ENCODE data around the gene OR4K13.

The OR4K13 gene, protein sequence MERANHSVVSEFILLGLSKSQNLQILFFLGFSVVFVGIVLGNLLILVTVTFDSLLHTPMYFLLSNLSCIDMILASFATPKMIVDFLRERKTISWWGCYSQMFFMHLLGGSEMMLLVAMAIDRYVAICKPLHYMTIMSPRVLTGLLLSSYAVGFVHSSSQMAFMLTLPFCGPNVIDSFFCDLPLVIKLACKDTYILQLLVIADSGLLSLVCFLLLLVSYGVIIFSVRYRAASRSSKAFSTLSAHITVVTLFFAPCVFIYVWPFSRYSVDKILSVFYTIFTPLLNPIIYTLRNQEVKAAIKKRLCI

DNA sequence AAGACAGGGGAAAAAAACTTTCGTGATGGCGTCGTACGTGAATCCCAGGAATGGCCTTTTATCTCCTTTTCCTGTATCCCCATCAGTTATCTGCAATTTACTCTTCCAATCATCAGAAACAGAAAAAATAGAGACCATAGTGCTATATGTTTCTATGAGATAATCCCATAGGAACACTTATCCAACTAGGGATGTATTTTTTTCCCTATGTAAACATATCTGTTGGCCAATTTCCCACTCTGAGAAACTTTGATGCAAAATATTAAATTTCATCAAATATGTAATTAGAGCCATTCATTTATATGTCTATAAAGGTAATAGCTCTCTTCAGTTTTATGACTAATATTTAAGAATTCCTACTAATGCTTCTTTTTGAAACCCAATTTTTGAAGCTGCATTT, at the start of gene OR4K13:
TSS of gene OR4K13 (minus strand) at position 101 of the 400 bp plus-strand sequence. CDS start 1,280 bp downstream, outside the sequence.
- no peak for DNase-seq

DNA sequence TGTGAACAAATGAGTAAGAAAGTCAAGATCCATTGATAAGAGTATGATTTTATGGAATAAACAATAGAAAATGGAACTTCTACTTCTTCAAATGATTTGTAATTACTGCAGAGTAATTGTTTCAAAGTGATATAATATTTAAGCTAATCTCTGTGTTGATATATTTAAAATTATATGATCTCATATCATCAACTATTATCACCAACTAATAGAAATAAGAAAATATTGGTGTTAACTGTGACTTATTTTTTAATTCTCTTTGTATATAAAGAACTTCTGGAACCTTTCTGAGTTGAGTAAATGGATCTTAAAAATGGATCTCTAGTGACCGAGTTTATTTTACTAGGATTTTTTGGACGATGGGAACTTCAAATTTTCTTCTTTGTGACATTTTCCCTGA, 23.9 kb upstream of the OR4K13 start, which contains the start of gene OR4L1:
TSS of gene OR4L1 (plus strand) at position 301 of the 400 bp plus-strand sequence. CDS start at position 301, 0 bp downstream.
- DNase-seq: no peak

DNA sequence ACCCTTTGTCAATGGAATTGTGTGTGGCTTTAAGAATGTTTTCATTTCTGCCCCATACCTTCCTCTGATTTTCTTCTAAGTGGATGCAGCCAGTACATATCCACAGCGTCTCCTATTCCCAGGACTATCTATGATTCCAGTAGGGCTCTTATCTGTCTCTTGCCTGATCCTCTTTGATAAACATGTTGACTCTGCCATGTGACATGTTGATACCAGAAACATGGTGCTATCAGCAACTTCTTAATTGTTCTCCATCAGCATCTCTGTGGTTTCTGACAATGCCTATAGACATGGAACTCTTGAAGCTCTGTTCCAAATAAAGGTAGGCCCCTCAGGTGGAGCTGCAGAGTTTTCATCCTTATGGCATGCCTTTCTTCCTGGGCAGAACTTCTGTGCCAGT, 12.4 kb upstream of the OR4K13 start:
- DNase-seq: no peak

DNA sequence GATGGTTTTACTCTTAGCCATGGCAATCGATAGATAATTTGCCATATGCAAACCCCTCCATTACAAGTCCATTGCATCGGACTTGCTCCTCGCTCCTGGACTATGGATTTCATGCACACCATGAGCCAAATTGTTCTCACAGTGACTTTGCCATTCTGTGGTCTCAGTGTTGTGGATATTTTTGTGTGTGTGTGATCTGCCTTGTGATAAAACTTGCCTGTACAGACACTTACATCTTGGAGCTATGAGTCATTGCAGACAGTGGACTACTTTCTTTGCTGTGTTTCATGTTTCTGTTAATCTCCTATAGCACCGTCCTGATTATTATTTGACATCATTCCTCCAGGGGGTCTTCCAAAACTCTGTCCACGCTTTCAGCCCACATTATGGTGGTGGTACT, 8.4 kb upstream of the OR4K13 start:
- DNase-seq: no peak

DNA sequence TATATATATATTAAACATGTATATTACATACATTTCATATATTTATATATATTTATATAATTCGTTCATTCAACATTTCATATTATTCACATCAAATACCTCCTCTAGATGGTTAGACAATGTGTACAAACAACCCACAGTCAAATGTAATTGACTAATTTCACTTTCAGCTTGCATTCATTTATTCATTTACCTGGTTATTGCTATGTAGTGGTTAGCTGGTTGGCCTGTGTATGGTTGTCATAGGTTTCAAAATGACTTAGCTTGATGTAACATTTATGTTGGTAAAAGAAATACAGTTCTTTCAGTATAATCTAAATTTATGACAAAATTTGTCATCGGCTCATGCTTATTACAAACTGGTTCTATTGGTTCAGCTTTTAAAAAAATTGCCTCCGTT, 389 bp downstream of the OR4K13 start:
- no peak for DNase-seq

DNA sequence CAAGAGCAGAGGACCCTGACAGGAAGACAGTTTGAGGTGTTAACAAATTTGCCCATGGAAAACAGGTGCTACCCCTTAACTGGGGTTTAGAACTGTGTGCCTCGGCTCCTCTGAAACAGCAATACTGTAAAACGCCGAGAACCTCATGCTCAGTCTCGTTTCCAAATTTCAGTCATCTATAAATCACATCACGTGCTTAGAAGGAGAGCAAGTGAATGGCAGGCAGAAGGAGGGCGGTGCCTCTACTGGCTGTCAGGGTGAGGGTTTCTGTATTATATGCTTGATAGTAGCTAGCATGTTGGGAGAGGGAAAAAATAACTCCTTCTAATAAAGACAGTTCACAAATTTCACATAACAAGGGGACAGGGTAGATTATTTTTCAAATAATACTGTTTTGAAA, 4.8 kb downstream of the OR4K13 start:
- no peak for DNase-seq

DNA sequence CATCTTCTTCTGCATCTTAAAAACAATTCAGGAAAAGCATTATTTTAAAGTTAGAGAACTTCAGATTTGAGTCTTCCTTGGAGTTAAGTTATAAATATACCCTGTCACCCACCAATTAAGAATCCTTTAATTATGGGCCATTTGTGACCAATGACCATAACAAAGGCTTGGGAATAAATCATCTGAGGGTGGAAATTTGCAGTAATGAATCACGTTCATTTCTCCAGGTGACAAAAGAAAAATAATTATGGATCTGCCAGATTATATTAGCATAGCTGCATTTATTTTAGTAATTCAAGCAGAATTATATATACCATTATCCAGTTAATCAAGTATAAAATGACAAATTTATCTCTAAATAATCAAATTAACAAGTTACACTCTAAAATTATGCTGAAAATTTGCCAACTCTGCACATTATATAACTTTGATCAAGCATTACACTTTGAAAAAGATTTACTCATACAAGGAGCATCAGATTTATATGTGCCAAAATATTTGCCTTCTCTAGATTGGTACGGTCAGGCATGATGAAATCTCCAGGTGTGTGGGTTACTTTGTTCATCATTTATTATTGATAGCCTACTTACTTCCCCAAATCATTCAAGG, 16.5 kb downstream of the OR4K13 start, which contains the start of gene OR4K14:
TSS of gene OR4K14 (minus strand) at position 51 of the 609 bp plus-strand sequence. CDS start 4,114 bp downstream, outside the sequence.
- no peak for DNase-seq

DNA sequence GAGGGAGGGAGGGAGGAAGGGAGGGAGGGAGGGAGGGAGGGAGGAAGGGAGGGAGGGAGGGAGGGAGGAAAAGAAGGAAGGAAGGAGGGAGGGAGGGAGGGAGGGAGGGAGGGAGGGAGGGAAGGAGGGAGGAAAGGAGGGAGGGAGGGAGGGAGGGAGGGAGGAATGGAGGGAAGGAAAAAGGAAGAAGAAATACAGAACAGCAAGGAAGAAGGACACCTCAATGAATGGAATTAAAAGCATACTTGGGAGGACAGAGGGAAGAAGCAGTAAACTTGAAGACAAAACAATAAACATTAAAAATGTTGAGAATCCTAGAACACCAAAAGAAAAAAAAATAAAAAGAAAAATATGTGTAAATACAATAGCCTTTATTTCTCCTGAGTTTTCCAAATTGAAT, 27.7 kb downstream of the OR4K13 start:
- DNase-seq: no peak

DNA sequence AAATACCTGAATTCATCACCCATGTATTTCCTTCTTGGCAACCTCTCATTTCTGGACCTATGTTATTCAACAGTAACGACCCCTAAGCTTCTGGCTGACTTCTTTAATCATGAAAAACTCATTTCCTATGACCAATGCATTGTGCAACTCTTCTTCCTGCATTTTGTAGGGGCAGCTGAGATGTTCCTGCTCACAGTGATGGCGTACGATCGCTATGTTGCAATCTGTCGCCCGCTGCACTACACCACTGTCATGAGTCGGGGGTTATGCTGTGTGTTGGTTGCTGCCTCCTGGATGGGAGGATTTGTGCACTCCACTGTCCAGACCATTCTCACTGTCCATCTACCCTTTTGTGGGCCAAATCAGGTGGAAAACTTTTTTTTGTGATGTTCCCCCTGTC, 33.5 kb downstream of the OR4K13 start:
- no peak for DNase-seq

DNA sequence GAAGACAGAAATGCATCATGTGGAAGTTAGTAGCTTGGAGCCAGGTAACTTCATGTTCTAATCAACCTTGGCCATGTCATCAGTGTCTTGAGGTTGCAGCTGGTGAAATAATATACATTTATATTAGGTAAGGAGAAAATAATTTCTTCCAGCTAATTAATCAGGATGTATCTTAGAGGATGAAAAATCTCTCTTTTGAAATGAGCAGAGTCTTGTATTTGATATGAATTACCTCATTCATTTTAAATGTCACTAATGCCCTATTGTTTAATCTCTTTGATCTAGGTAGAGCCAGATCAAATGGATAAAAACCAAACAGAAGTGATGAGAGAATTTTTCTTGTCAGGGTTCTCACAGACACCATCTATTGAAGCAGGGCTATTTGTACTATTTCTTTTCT, 34.0 kb downstream of the OR4K13 start, which contains the start of gene OR4Q2:
TSS of gene OR4Q2 (plus strand) at position 301 of the 400 bp plus-strand sequence.
- no peak for DNase-seq

DNA sequence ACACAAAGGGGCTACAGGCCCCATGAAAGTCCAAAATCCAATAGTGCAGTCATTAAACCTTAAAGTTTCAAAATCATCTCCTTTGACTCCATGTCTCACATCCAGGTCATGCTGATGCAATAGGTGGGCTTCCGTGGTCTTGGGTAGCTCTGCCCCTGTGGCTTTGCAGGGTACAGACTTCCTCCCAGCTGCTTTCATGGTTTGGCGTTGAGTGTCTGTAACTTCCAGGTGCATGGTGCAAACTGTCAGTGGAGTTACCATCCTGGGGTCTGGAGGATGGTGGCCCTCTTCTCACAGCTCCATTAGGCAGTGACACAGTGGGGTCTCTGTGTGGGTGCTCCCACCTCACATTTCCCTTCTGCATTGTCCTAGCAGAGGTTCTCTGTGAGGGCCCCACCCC, 42.4 kb downstream of the OR4K13 start:
- no peak for DNase-seq

Measured in SHP77 (cell line).